ENCODE data around the gene MRPL21.

The MRPL21 gene

GRCh38 chr11:68938816-68939582 is 35.4 kb upstream of the MRPL21 start:
- DNase-seq (ENCODE audit: low read depth), result no peak
- no peak for TF ChIP-seq CTCF (conservative IDR thresholded peaks at IDR 0.05; ENCODE audit: low read depth, low read length)
- no peak overlapping the region for H3K4me3 ChIP-seq (ENCODE audit: low read length)

- no peak for DNase-seq (ENCODE audit: low read depth)
- TF ChIP-seq CTCF (conservative IDR thresholded peaks at IDR 0.05; ENCODE audit: low read depth, low read length), result no peak
- no peak overlapping the region for H3K4me3 ChIP-seq (ENCODE audit: low read length)
Measured at GRCh38 chr11:68938088-68938487, 34.5 kb upstream of the MRPL21 start.

- H3K4me3 ChIP-seq (ENCODE audit: low read length), result no peak overlapping the region
- DNase-seq (ENCODE audit: low read depth), result no peak
- TF ChIP-seq CTCF (conservative IDR thresholded peaks at IDR 0.05; ENCODE audit: low read depth, low read length), result no peak
Measured at GRCh38 chr11:68936676-68937620, 33.3 kb upstream of the MRPL21 start.

GRCh38 chr11:68936358-68936636 is 32.7 kb upstream of the MRPL21 start:
- DNase-seq (ENCODE audit: low read depth), result no peak
- H3K4me3 ChIP-seq (ENCODE audit: low read length), result no peak overlapping the region
- TF ChIP-seq CTCF (conservative IDR thresholded peaks at IDR 0.05; ENCODE audit: low read depth, low read length), result no peak

- TF ChIP-seq CTCF (conservative IDR thresholded peaks at IDR 0.05; ENCODE audit: low read depth, low read length), result no peak
- DNase-seq (ENCODE audit: low read depth), result no peak
- no peak overlapping the region for H3K4me3 ChIP-seq (ENCODE audit: low read length)
Measured at GRCh38 chr11:68935516-68936357, 32.1 kb upstream of the MRPL21 start.

GRCh38 chr11:68935066-68935465 is 31.4 kb upstream of the MRPL21 start:
- TF ChIP-seq CTCF (conservative IDR thresholded peaks at IDR 0.05; ENCODE audit: low read depth, low read length), result no peak

More at GRCh38 chr11:68935066-68935465, 31.4 kb upstream of the MRPL21 start:
- H3K4me3 ChIP-seq (ENCODE audit: low read length), result no peak overlapping the region
- DNase-seq (ENCODE audit: low read depth), result no peak
